Neural cell (in vitro differentiated cells): ENCODE measurements around the gene ESF1. TPM values are rescaled to one million over a fixed set of nuclear protein-coding genes. Genes with fewer than 3 reads are reported as not detected.

Experiments
- H2AFZ ChIP-seq: fragments of 200-600, 300-800 bp; sonication (generic), shearing (Covaris generic); 2 replicates; pipeline ENCODE4 v1.6.0; 2014; ENCODE audit warnings: low read depth, mild to moderate bottlenecking, antibody characterized with exemption, low read length, moderate library complexity
- H3F3A ChIP-seq: fragments of 200-600 bp; shearing (Covaris generic); 2 replicates; pipeline ENCODE4 v1.6.1; 2016; ENCODE audit warnings: mild to moderate bottlenecking, moderate library complexity, mixed read lengths, antibody characterized with exemption, low read length; ENCODE audit not compliant: insufficient read depth, poor library complexity, severe bottlenecking
- H3K27ac ChIP-seq: fragments of 200-600, 300-800 bp; sonication (generic), shearing (Covaris generic); 2 replicates; pipeline ENCODE4 v1.5.1; 2014; ENCODE audit warnings: mild to moderate bottlenecking, low read length, moderate library complexity
- H3K27me3 ChIP-seq: fragments of 300-800, 200-600 bp; sonication (generic), shearing (Covaris generic); 2 replicates; pipeline ENCODE4 v1.6.0; 2014; ENCODE audit warnings: mild to moderate bottlenecking, low read depth, low read length, moderate library complexity; ENCODE audit not compliant: insufficient read depth
- H3K36me3 ChIP-seq: fragments of 300-800, 200-600 bp; sonication (generic), shearing (Covaris generic); 2 replicates; pipeline ENCODE4 v1.5.1; 2014; ENCODE audit warnings: mild to moderate bottlenecking, antibody characterized with exemption, low read length, moderate library complexity; ENCODE audit not compliant: insufficient read depth
- H3K4me2 ChIP-seq: fragments of 300-800, 200-600 bp; sonication (generic), shearing (Covaris generic); 2 replicates; pipeline ENCODE4 v1.6.0; 2014; ENCODE audit warnings: mild to moderate bottlenecking, low read length
- H3K4me3 ChIP-seq: fragments of 300-800, 200-600 bp; sonication (generic), shearing (Covaris generic); 2 replicates; pipeline ENCODE4 v1.5.1; 2014; ENCODE audit warnings: mild to moderate bottlenecking, low read length, moderate library complexity
- H3K79me2 ChIP-seq: fragments of 200-600 bp; shearing (Covaris generic); replicated peaks from 2 replicates; pipeline ENCODE4 v1.6.0; 2014; ENCODE audit warnings: mild to moderate bottlenecking, low read length, moderate library complexity; ENCODE audit not compliant: insufficient read depth
- H3K9ac ChIP-seq: fragments of 300-800, 200-600 bp; sonication (generic), shearing (Covaris generic); 2 replicates; pipeline ENCODE4 v1.6.1; 2016; ENCODE audit warnings: mild to moderate bottlenecking, low read length, mixed read lengths
- H3K9me2 ChIP-seq: fragments of 200-600 bp; shearing (Covaris generic); 2 replicates; pipeline ENCODE4 v1.6.1; 2016; ENCODE audit warnings: mild to moderate bottlenecking, low read length, mixed read lengths; ENCODE audit not compliant: insufficient read depth
- H3K9me3 ChIP-seq: fragments of 200-600, 300-800 bp; sonication (generic), shearing (Covaris generic); 2 replicates; pipeline ENCODE4 v1.6.1; 2016; ENCODE audit warnings: mild to moderate bottlenecking, mixed run types, low read length, moderate library complexity, mixed read lengths
- H4K20me1 ChIP-seq: fragments of 200-600 bp; shearing (Covaris generic); 2 replicates; pipeline ENCODE4 v1.6.1; 2016; ENCODE audit warnings: mild to moderate bottlenecking, mixed run types; ENCODE audit not compliant: insufficient read depth
- CTCF ChIP-seq: fragments of 450-650 bp; IDR thresholded peaks from 2 replicates; pipeline ENCODE4 v1.5.1; 2014; ENCODE audit warnings: antibody characterized with exemption, mild to moderate bottlenecking, moderate library complexity; ENCODE audit not compliant: poor library complexity, severe bottlenecking
- EP300 ChIP-seq: fragments of 450-650 bp; conservative IDR thresholded peaks from 2 replicates; pipeline ENCODE4 v1.6.1; 2014; ENCODE audit warnings: antibody characterized with exemption, mild to moderate bottlenecking, moderate library complexity; ENCODE audit not compliant: poor library complexity, severe bottlenecking
- EZH2 ChIP-seq: fragments of 200-600, 300-800 bp; shearing (Covaris generic), sonication (generic); IDR thresholded peaks from 2 replicates; pipeline ENCODE4 v1.6.1; 2014; ENCODE audit warnings: antibody characterized with exemption, low read length, borderline replicate concordance, mild to moderate bottlenecking; ENCODE audit not compliant: insufficient read depth, poor library complexity, severe bottlenecking
- MXI1 ChIP-seq: fragments of 450-650 bp; conservative IDR thresholded peaks from 2 replicates; pipeline ENCODE4 v1.6.1; 2014; ENCODE audit warnings: antibody characterized with exemption, mild to moderate bottlenecking; ENCODE audit not compliant: poor library complexity, severe bottlenecking
- POLR2AphosphoS5 ChIP-seq: IDR thresholded peaks from 2 replicates; pipeline ENCODE4 v1.6.1; 2012
- RAD21 ChIP-seq: fragments of 450-650 bp; conservative IDR thresholded peaks from 2 replicates; pipeline ENCODE4 v1.6.1; 2014; ENCODE audit warnings: antibody characterized with exemption, mild to moderate bottlenecking, moderate library complexity
- REST ChIP-seq: IDR thresholded peaks from 2 replicates; pipeline ENCODE4 v1.6.1; 2012; ENCODE audit warnings: borderline replicate concordance
- SMC3 ChIP-seq: fragments of 450-650 bp; conservative IDR thresholded peaks from 2 replicates; pipeline ENCODE4 v1.6.1; 2014; ENCODE audit warnings: antibody characterized with exemption, mild to moderate bottlenecking, moderate library complexity; ENCODE audit not compliant: poor library complexity
- TAF1 ChIP-seq: IDR thresholded peaks from 2 replicates; pipeline ENCODE4 v1.6.1; 2012; ENCODE audit warnings: low read depth
- polyA plus RNA-seq: library from polyadenylated mRNA; depleted of rRNA; stranded (reverse); fragments of >200 nt; gene quantifications from 2 replicates; pipeline ENCODE4 v1.2.3, GENCODE V29; 2014

ESF1 gene
- polyA plus RNA-seq, 1 donor from 2014 or later = 10.0 TPM

- no peaks in the 10 kb centered on the region for H3K27me3 ChIP-seq
- no peaks in the 10 kb centered on the region for H3F3A ChIP-seq
- no peak overlapping the region for H3K27ac ChIP-seq
- no peaks in the 10 kb centered on the region for H3K9me2 ChIP-seq
- H3K79me2 ChIP-seq = no peaks in the 10 kb centered on the region
- no peak overlapping the region for H3K4me3 ChIP-seq
- no peak overlapping the region for H2AFZ ChIP-seq
- TF ChIP-seq TAF1 (no peak), MXI1 (no peak), REST (no peak), EZH2 (no peak), EP300 (no peak), RAD21 (no peak), SMC3 (no peak), CTCF (no peak), POLR2AphosphoS5 (no peak)
- H3K9ac ChIP-seq = no peak overlapping the region
- no peaks in the 10 kb centered on the region for H4K20me1 ChIP-seq
- no peaks in the 10 kb centered on the region for H3K9me3 ChIP-seq
- H3K4me2 ChIP-seq = no peak overlapping the region
- H3K36me3 ChIP-seq = no peaks in the 10 kb centered on the region
These were observed 114.6 kb downstream of the ESF1 start for GRCh38 chr20:13670160-13670559.

GRCh38 chr20:13665709-13666395 is 118.9 kb downstream of the ESF1 start:
- Histone ChIP-seq H3K27ac (no peak overlapping the region), H3K79me2 (no peaks in the 10 kb centered on the region), H3K27me3 (no peaks in the 10 kb centered on the region), H3K9ac (no peak overlapping the region), H3K9me2 (no peaks in the 10 kb centered on the region), H3K4me3 (no peak overlapping the region), H2AFZ (no peak overlapping the region), H3K4me2 (no peak overlapping the region), H3K36me3 (no peaks in the 10 kb centered on the region), H4K20me1 (no peaks in the 10 kb centered on the region), H3K9me3 (no peaks in the 10 kb centered on the region), H3F3A (no peaks in the 10 kb centered on the region)
- TF ChIP-seq TAF1 (no peak), MXI1 (no peak), REST (no peak), SMC3 (no peak), CTCF (no peak), POLR2AphosphoS5 (no peak), EZH2 (no peak), EP300 (no peak), RAD21 (no peak)
